Upper lobe of left lung (tissue), 6 donors: ENCODE results near the gene ABCD3. TPM values are rescaled to one million over a fixed set of nuclear protein-coding genes. Genes with fewer than 3 reads are reported as not detected.

ENCODE experiments used
- ATAC-seq, 2 donors: fragments of 200-7000 bp; cut with Tn5 transposase; one replicate each; pipeline ENCODE4 v1.9.1; 2022; ENCODE audit warnings: mild to moderate bottlenecking in 2 of 2, moderate library complexity in 2 of 2; ENCODE audit not compliant: low FRiP score in 2 of 2
- DNase-seq, 2 donors: peaks; one replicate each; pipeline ENCODE4 v3.0.0-alpha.2; 2019 to 2020
- H3K27ac ChIP-seq, 4 donors: fragments of 200-600 bp; sonication (generic); one replicate each; pipeline ENCODE4 v1.5.1; 2016 to 2019
- H3K27me3 ChIP-seq, 4 donors: fragments of 200-600 bp; sonication (generic); one replicate each; pipeline ENCODE4 v1.5.1; 2017 to 2019
- H3K36me3 ChIP-seq, 4 donors: fragments of 200-600 bp; sonication (generic); one replicate each; pipeline ENCODE4 v1.5.1; 2016 to 2019
- H3K4me1 ChIP-seq, 4 donors: fragments of 200-600 bp; sonication (generic); one replicate each; pipeline ENCODE4 v1.5.1; 2018 to 2019
- H3K4me3 ChIP-seq, 4 donors: fragments of 200-600 bp; sonication (generic); one replicate each; pipeline ENCODE4 v1.5.1; 2017 to 2019; ENCODE audit warnings: mild to moderate bottlenecking in 2 of 4, moderate library complexity in 1 of 4
- H3K9me3 ChIP-seq, 4 donors: fragments of 200-600 bp; sonication (generic); one replicate each; pipeline ENCODE4 v1.5.1; 2018 to 2019
- CTCF ChIP-seq, 6 experiments: fragments of 450-650 bp in 4 of 6; fragments of 200-600 bp in 2 of 6; sonication (generic) in 2 of 6; IDR thresholded peaks; one replicate each; pipeline ENCODE4 v1.5.1; 2016 to 2019; ENCODE audit warnings: antibody characterized with exemption in 6 of 6
- EP300 ChIP-seq, 4 donors: sonication (generic); formaldehyde crosslinking; IDR thresholded peaks; one replicate each; pipeline ENCODE4 v1.5.1; 2017; ENCODE audit warnings: antibody characterized with exemption in 4 of 4, control low read depth in 2 of 4
- POLR2A ChIP-seq, 4 donors: fragments of 450-650 bp; IDR thresholded peaks; one replicate each; pipeline ENCODE4 v1.5.1; 2016 to 2017; ENCODE audit warnings: antibody characterized with exemption in 4 of 4, mild to moderate bottlenecking in 2 of 4
- POLR2AphosphoS5 ChIP-seq, 2 donors: sonication (generic); formaldehyde crosslinking; IDR thresholded peaks; one replicate each; pipeline ENCODE4 v1.5.1; 2017; ENCODE audit warnings: antibody characterized with exemption in 2 of 2
- WGBS, 2 donors: methylation state at CpG; one replicate each; pipeline ENCODE4 v1.1.5; 2017 to 2018; 5-methylcytosine and 5-hydroxymethylcytosine counted together
- total RNA-seq, 6 donors: library from RNA; depleted of rRNA in 4 of 6; stranded (reverse); fragments of >200 nt in 4 of 6; gene quantifications; one replicate each; pipeline versions ENCODE4 v1.1.0 to v1.2.1, GENCODE V29; 2016 to 2021
- donor health status: DM: no; HTN: no; CAD: no; lungs with moderate emphysema.
- donor health status: DM: no; HTN: yes; CAD: no; lungs with severe emphysema.

Gene ABCD3
- total RNA-seq, 6 donors from 2014 or later: 14.2 to 54.8 (median 38.1) TPM

GRCh38 chr1:94394247-94394646 is 23.9 kb upstream of the ABCD3 start:
- TF ChIP-seq CTCF (IDR thresholded peaks at IDR 0.05) (no peak), POLR2A (IDR thresholded peaks at IDR 0.05) (no peak), EP300 (IDR thresholded peaks at IDR 0.05) (no peak)
- H3K4me3 ChIP-seq: no peak overlapping the region
- no peaks in the 10 kb centered on the region for H3K27me3 ChIP-seq
- 87 to 100% methylated on average over 1 of the region's 1 CpG for WGBS, 2 donors
- no peaks in the 10 kb centered on the region for H3K36me3 ChIP-seq
- no peak overlapping the region for H3K27ac ChIP-seq
- ATAC-seq: no peak
- no peaks in the 10 kb centered on the region for H3K4me1 ChIP-seq
- H3K9me3 ChIP-seq: peaks cover 0 to 3% (median 0%) of the 10 kb centered on the region in 4 donors
- DNase-seq: no peak

DNA sequence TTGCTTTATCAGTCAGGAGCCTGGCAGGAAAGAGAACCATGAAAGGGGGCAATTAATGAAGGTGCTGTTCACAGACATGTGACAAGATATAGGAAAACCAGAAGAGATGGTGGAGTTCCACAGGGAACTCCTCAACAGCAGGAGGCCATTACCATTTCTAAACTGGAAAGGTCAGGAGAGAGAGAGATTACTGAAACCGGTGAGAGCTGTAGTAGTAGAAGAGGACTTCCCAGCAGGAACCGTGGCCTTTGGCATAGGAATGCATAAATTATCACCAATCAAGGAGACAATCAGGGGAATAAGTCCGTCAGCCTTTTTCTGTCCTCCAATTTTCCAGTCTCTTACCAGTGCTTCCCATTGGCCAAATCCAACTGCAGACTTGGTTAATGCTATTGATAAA is 23.0 kb upstream of the ABCD3 start:
- Histone ChIP-seq H3K4me3 (no peak overlapping the region), H3K27ac (no peak overlapping the region), H3K27me3 (no peaks in the 10 kb centered on the region), H3K9me3 (no peaks in the 10 kb centered on the region), H3K4me1 (no peaks in the 10 kb centered on the region), H3K36me3 (no peaks in the 10 kb centered on the region)
- no peak for TF ChIP-seq EP300 (IDR thresholded peaks at IDR 0.05)
- TF ChIP-seq POLR2AphosphoS5 (IDR thresholded peaks at IDR 0.05): no peak
- no peak for TF ChIP-seq POLR2A (IDR thresholded peaks at IDR 0.05)
- TF ChIP-seq CTCF (IDR thresholded peaks at IDR 0.05): no peak
- 64 to 67% methylated on average over 3 of the region's 3 CpGs for WGBS, 2 donors
- DNase-seq (no peak), ATAC-seq (no peak)

GRCh38 chr1:94395748-94396309 is 22.4 kb upstream of the ABCD3 start:
- ATAC-seq (no peak), DNase-seq (no peak)
- no peaks in the 10 kb centered on the region for H3K27me3 ChIP-seq
- WGBS, 2 donors: 93% methylated on average over 2 of the region's 2 CpGs
- H3K27ac ChIP-seq: no peak overlapping the region
- no peak for TF ChIP-seq CTCF (IDR thresholded peaks at IDR 0.05)
- no peak for TF ChIP-seq POLR2A (IDR thresholded peaks at IDR 0.05)
- TF ChIP-seq POLR2AphosphoS5 (IDR thresholded peaks at IDR 0.05): no peak
- TF ChIP-seq EP300 (IDR thresholded peaks at IDR 0.05): no peak
- H3K36me3 ChIP-seq: no peaks in the 10 kb centered on the region
- no peak overlapping the region for H3K4me3 ChIP-seq
- no peaks in the 10 kb centered on the region for H3K4me1 ChIP-seq
- H3K9me3 ChIP-seq: no peaks in the 10 kb centered on the region

- ATAC-seq: peak in 1 of 2 donors; percentile 32
- Histone ChIP-seq H3K27me3 (no peaks in the 10 kb centered on the region), H3K4me1 (no peaks in the 10 kb centered on the region), H3K36me3 (no peaks in the 10 kb centered on the region), H3K4me3 (no peak overlapping the region), H3K27ac (no peak overlapping the region), H3K9me3 (no peaks in the 10 kb centered on the region)
- WGBS, 2 donors: 84 to 86% methylated on average over 11 of the region's 11 CpGs
- no peak for TF ChIP-seq POLR2A (IDR thresholded peaks at IDR 0.05)
- TF ChIP-seq EP300 (IDR thresholded peaks at IDR 0.05): no peak
- no peak for TF ChIP-seq CTCF (IDR thresholded peaks at IDR 0.05)
- TF ChIP-seq POLR2AphosphoS5 (IDR thresholded peaks at IDR 0.05): no peak
- DNase-seq: peak in 1 of 2 donors; percentile 62
Measured at GRCh38 chr1:94396356-94397010, 21.7 kb upstream of the ABCD3 start.

DNA sequence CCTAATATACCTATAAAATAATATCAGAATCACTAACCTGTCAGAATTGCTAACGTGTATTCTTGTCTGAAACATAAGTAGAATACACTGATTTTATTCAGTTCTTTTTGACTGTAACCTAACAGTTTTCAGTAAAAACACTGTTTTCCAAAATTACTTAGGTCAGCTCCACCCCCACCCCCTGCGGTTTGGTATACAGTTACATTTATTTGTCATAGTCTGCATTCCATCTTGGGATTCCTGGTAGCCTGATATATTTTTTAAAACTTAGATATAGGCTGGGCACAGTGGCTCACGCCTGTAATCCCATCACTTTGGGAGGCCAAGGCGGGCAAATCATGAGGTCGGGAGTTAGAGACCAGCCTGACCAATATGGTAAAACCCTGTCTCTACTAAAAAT is 19.8 kb upstream of the ABCD3 start:
- no peaks in the 10 kb centered on the region for H3K4me1 ChIP-seq
- DNase-seq (no peak), ATAC-seq (no peak)
- no peaks in the 10 kb centered on the region for H3K27me3 ChIP-seq
- no peaks in the 10 kb centered on the region for H3K36me3 ChIP-seq
- no peak overlapping the region for H3K4me3 ChIP-seq
- 80 to 89% methylated on average over 5 of the region's 5 CpGs for WGBS, 2 donors
- no peaks in the 10 kb centered on the region for H3K9me3 ChIP-seq
- no peak for TF ChIP-seq POLR2A (IDR thresholded peaks at IDR 0.05)
- no peak for TF ChIP-seq CTCF (IDR thresholded peaks at IDR 0.05)
- no peak for TF ChIP-seq EP300 (IDR thresholded peaks at IDR 0.05)
- no peak for TF ChIP-seq POLR2AphosphoS5 (IDR thresholded peaks at IDR 0.05)
- H3K27ac ChIP-seq: no peak overlapping the region
